Measurements from ENCODE around the gene HPRT1.

DNA sequence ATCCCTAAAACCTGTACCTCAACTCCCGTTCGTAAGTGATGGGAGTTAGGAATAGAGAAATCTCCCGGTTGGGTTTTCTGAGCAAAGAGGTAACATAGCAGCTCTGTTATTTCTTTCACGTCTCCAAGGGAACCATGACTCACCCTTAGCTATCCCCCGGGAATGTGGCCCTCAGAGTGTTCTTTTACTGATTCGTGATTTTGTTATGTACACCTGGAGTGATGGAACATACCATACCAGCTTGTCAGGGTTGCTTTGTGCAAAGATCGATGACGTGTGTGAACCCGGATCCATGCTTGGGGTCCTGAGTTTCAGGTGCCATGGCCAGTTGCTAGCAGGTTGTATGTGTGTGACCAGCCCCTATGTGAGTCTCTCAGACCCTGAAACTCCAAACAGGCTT is 52.6 kb downstream of the HPRT1 start:
- TF ChIP-seq, protein P1, sequence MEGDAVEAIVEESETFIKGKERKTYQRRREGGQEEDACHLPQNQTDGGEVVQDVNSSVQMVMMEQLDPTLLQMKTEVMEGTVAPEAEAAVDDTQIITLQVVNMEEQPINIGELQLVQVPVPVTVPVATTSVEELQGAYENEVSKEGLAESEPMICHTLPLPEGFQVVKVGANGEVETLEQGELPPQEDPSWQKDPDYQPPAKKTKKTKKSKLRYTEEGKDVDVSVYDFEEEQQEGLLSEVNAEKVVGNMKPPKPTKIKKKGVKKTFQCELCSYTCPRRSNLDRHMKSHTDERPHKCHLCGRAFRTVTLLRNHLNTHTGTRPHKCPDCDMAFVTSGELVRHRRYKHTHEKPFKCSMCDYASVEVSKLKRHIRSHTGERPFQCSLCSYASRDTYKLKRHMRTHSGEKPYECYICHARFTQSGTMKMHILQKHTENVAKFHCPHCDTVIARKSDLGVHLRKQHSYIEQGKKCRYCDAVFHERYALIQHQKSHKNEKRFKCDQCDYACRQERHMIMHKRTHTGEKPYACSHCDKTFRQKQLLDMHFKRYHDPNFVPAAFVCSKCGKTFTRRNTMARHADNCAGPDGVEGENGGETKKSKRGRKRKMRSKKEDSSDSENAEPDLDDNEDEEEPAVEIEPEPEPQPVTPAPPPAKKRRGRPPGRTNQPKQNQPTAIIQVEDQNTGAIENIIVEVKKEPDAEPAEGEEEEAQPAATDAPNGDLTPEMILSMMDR (conservative IDR thresholded peaks at IDR 0.05; ENCODE audit: low read depth, low read length), result no peak
- no peak for TF ChIP-seq EZH2phosphoT487 (IDR thresholded peaks at IDR 0.05; ENCODE audit: borderline replicate concordance, low read length)

Data from PC-3 (cell line).